Measurements from ENCODE around the gene SHC3. TPM values are rescaled to one million over a fixed set of nuclear protein-coding genes. Genes with fewer than 3 reads are reported as not detected.
"Not testable (repeated sequence)": the region's sequence is repeated elsewhere in the genome, so short reads cannot be mapped to it uniquely, and the experiment has no call there.

Gene SHC3
- total RNA-seq, 4 donors from 2014 or later: 2.3 to 4.9 (median 4.8) TPM

- H3K27ac ChIP-seq: no peak overlapping the region
- peaks cover 0 to 16% (median 0%) of the 10 kb centered on the region in 3 donors for H3K4me1 ChIP-seq
- ATAC-seq: no peak
- no peak overlapping the region for H3K4me3 ChIP-seq
- no peak for TF ChIP-seq CTCF (IDR thresholded peaks at IDR 0.05)
- TF ChIP-seq POLR2AphosphoS5 (IDR thresholded peaks at IDR 0.05): no peak
- TF ChIP-seq POLR2A (IDR thresholded peaks at IDR 0.05): no peak
- no peak for TF ChIP-seq EP300 (IDR thresholded peaks at IDR 0.05)
- no peaks in the 10 kb centered on the region for H3K27me3 ChIP-seq
- no peaks in the 10 kb centered on the region for H3K9me3 ChIP-seq
- WGBS, 2 donors (ENCODE audit: low coverage in 1 of 2): no CpG with 5 or more reads among the region's 3 CpGs
- no peaks in the 10 kb centered on the region for H3K36me3 ChIP-seq
Observed at GRCh38 chr9:89215342-89215741, 36.7 kb upstream of the SHC3 start.

GRCh38 chr9:89213396-89213880 is 34.8 kb upstream of the SHC3 start:
- Histone ChIP-seq H3K4me1 (peaks cover 0 to 10% (median 0%) of the 10 kb centered on the region in 3 donors), H3K9me3 (no peaks in the 10 kb centered on the region), H3K4me3 (no peak overlapping the region), H3K36me3 (no peaks in the 10 kb centered on the region), H3K27me3 (no peaks in the 10 kb centered on the region), H3K27ac (no peak overlapping the region)
- TF ChIP-seq POLR2AphosphoS5 (IDR thresholded peaks at IDR 0.05) (no peak), EP300 (IDR thresholded peaks at IDR 0.05) (no peak), POLR2A (IDR thresholded peaks at IDR 0.05) (no peak), CTCF (IDR thresholded peaks at IDR 0.05) (no peak)
- WGBS, 2 donors (ENCODE audit: low coverage in 1 of 2): 53 to 56% methylated on average over 3 of the region's 3 CpGs
- ATAC-seq: no peak

- Histone ChIP-seq H3K9me3 (no peaks in the 10 kb centered on the region), H3K4me3 (no peak overlapping the region), H3K27ac (no peak overlapping the region), H3K4me1 (peaks cover 0 to 9% (median 0%) of the 10 kb centered on the region in 3 donors), H3K27me3 (no peaks in the 10 kb centered on the region), H3K36me3 (no peaks in the 10 kb centered on the region)
- TF ChIP-seq EP300 (IDR thresholded peaks at IDR 0.05) (no peak), POLR2AphosphoS5 (IDR thresholded peaks at IDR 0.05) (no peak), CTCF (IDR thresholded peaks at IDR 0.05) (no peak), POLR2A (IDR thresholded peaks at IDR 0.05) (no peak)
- 75% methylated on average over 1 of the region's 1 CpG; no CpG with 5 or more reads in 1 of the 2 donors for WGBS, 2 donors (ENCODE audit: low coverage in 1 of 2)
- no peak for ATAC-seq
Observed at GRCh38 chr9:89212171-89212570, 33.6 kb upstream of the SHC3 start.

GRCh38 chr9:89209311-89209710 is 30.7 kb upstream of the SHC3 start:
- no CpG with 5 or more reads among the region's 21 CpGs for WGBS, 2 donors (ENCODE audit: low coverage in 1 of 2)
- not testable (repeated sequence) for H3K4me1 ChIP-seq, H3K27me3 ChIP-seq, ATAC-seq, H3K9me3 ChIP-seq, H3K27ac ChIP-seq, H3K36me3 ChIP-seq, H3K4me3 ChIP-seq

- Histone ChIP-seq H3K27ac (no peak overlapping the region), H3K36me3 (no peaks in the 10 kb centered on the region), H3K4me3 (no peak overlapping the region), H3K9me3 (no peaks in the 10 kb centered on the region), H3K27me3 (no peaks in the 10 kb centered on the region), H3K4me1 (no peaks in the 10 kb centered on the region)
- no peak for ATAC-seq
- WGBS, 2 donors (ENCODE audit: low coverage in 1 of 2): 83 to 88% methylated on average over 4 of the region's 4 CpGs
- TF ChIP-seq CTCF (IDR thresholded peaks at IDR 0.05) (no peak), EP300 (IDR thresholded peaks at IDR 0.05) (no peak), POLR2AphosphoS5 (IDR thresholded peaks at IDR 0.05) (no peak), POLR2A (IDR thresholded peaks at IDR 0.05) (no peak)
Observed at GRCh38 chr9:89207026-89207425, 28.4 kb upstream of the SHC3 start.

Data from gastroesophageal sphincter (tissue), 4 donors.